ENCODE data around the gene YJEFN3.

The YJEFN3 gene

DNA sequence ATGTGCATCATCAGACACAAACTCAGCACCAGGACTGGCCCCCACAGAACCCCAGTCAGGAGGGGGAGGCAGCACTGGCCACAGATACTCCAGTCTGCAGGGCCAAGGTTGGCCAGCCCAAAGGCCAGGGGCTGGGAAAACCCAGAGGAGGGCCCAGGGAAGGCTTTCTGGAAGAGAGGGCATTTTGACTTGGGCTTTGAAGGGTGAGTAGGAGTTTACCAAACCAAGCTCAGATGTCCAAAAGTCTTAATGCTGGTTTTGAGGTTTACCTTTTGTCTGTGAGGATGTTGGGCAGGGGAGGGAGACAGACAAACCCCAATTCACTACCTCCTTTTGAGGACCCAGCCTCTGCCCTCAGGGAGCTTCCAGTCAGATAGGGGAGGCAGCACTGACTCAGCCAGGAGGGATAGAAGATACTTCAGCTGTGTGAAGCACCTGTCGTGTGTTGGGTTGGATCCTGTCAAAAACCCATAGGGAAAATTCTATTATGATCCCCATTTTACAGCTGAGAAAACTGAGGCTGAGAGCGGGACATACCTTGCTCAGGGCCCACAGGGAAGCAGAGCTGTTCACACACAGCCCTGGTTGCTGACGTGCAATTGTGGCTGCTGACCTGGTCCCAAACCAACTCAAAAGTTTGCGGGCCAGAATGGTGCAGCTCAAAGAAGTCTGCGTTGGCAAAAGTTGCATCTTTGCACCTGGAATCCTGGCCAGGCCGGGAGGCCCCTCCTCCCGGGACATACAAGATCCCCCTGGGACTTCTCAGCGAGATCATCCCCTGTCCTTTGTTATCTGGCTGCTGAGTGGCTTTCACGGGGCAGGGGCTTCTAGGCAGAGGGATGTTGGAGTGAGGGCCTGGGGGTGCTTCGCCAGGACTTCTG, 22.5 kb downstream of the YJEFN3 start:
- no peak for DNase-seq (ENCODE audit: low read depth in 2 of 3, low spot score in 2 of 3)

DNA sequence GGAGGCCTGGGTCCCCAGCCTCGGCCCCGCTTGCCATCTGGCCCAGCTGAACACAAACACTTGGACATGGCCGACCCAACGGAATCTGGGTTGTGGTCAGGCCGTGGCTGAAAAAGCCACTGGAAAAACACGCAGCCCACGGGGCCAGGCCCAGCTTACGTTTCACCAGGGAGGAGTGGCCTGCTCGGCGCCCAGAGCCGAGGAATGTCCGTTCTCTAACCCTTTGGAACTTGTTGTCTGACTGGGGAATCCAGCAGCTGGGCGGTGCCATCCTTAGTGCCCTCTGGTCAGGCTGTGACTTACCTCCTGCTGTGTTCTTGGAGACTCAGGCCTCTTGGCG, 23.1 kb downstream of the YJEFN3 start:
- no peak for DNase-seq (ENCODE audit: low read depth in 2 of 3, low spot score in 2 of 3)

DNA sequence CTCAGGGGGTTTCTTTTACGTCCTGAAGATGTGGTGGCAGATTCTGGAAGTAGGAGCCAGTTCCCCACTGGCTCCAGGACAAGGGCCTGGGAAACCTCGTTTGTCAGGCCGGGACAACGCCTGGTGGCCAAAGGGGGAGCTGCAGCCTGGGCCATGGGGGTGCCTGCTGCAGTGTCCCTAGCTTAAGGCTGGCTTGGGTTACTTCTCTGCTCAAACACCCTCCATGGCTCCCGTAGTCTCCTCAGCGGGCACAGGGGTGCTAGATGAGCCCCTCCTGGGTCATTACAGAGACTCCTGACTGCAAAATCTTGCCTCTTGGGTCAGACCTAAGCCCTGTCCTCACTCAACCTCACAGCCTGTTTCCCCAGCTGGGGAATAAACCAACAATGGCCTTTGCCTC, 24.1 kb downstream of the YJEFN3 start:
- no peak for DNase-seq (ENCODE audit: low read depth in 2 of 3, low spot score in 2 of 3)

DNA sequence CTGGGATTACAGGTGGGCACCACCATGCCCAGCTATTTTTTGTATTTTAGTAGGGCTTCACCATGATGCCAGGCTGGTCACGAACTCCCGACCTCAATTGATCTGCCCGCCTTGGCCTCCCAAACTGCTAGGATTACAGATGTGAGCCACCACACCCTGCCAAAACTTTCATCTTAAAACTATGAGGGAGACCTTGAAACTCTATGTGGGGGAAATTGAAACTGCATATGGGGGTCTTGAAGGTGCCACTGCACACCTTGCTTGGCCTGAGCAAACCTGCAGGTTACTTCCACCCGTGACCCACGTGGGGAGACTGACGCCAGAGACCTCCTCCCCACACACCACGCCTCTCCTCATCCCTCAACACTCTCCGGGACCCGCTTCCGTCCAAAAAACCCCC, 25.0 kb downstream of the YJEFN3 start:
- no peak for DNase-seq (ENCODE audit: low read depth in 2 of 3, low spot score in 2 of 3)

DNA sequence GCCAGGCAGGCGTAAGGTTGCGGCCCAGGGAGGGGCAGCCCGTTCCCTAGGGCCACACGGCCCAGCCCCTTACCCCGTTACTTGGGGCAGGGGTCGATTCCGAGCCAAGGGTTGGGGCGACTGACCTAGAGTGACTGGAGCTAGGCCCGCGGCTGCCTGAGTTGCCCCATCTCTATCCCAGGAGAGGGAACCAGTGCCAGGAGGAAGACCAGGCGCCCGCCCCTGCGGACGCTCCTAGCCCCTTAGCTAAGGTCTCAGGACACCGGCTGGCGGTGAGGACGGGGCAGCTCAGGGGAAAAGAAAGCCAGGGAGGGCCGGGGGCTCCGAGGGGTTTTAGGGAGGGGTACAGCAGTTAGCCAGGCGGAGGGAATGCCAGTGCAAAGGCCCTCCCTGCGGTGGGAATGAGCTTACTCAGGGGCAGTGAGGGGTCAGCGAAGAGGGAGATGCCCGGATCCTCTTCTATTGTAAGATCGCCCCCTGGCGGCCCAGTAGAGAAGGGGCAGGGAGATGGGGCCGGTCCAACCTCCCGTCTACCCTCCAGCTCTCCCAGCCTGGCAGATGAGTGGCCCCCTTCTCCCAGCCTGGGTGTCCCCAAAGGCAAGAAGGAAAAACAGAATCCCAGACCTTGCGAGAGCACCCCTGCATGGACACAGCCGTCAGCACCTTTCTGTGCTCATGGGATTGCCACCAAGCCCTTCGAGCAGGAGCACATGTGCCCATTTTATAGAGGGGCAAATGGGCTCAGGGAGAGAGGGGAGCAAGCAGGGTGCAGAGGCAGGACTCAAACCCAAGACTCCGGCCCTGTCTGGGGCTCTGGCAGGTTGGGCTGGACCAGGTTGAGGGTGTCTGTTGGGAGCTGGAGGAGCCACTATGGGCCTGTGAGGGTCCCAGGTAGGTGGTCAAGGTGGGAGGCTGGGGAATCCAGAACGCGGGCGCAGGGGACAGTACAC, 25.6 kb downstream of the YJEFN3 start:
- peak; percentile 39 to 69 (median 53) for DNase-seq (ENCODE audit: low read depth in 2 of 3, low spot score in 2 of 3)

DNA sequence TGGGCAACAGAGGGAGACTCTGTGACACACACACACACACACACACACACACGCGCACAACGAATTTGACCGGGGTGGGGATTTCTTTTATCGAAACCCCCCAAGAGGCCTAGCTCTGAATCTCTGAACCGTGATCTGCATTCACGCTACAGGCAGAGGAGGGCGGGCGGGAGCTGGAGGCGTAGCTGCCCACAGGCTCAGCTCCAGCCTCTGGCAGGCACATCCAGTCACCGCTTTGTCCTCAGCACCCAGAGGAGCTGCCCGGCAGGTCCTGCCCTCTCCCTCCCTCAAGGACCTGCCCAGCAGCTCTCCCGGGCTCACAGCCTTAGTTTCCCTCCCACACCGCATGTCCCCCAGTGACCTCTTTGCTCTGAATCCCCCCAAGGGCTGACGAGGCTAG, 29.3 kb downstream of the YJEFN3 start:
- no peak for DNase-seq (ENCODE audit: low read depth in 2 of 3, low spot score in 2 of 3)

DNA sequence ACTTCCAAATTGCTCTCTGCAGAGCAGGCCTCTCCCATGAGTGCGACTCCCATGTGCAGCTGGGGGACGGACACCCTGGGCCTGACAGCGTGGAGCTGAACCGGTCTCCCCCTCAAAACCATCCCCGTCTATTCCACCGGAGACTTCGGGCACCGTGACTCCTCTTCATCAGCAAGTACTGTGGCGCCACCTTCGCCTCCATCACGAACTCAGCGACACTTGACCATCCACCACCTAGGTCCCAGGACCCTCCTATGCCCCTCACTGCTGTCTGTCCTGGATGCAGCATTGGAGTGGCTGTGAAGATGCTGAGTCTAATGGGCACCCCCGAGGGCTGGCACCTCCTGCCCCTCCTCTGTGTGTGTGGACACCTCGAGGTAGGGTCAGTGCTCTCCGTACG, 29.9 kb downstream of the YJEFN3 start:
- DNase-seq (ENCODE audit: low read depth in 2 of 3, low spot score in 2 of 3): no peak

DNA sequence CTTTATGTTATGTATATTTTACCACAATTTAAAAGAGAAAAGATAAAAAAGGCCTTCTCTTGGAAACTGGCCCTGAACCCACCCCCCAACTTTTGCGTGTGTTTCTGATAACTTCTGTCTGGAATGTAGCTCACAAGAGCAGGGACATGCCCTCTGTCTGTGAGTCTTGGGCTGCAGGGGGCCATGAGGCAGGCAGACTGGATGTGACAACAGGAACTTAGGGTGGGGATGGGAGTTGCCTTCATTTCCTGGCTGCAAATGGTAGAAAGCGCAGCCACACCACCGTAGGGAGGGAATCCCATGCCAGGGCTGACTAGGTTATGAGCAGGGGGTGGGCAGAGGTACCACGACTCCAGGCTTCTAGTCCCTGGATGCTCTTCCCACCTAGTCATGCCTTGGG, 31.2 kb downstream of the YJEFN3 start:
- no peak for DNase-seq (ENCODE audit: low read depth in 2 of 3, low spot score in 2 of 3)

DNA sequence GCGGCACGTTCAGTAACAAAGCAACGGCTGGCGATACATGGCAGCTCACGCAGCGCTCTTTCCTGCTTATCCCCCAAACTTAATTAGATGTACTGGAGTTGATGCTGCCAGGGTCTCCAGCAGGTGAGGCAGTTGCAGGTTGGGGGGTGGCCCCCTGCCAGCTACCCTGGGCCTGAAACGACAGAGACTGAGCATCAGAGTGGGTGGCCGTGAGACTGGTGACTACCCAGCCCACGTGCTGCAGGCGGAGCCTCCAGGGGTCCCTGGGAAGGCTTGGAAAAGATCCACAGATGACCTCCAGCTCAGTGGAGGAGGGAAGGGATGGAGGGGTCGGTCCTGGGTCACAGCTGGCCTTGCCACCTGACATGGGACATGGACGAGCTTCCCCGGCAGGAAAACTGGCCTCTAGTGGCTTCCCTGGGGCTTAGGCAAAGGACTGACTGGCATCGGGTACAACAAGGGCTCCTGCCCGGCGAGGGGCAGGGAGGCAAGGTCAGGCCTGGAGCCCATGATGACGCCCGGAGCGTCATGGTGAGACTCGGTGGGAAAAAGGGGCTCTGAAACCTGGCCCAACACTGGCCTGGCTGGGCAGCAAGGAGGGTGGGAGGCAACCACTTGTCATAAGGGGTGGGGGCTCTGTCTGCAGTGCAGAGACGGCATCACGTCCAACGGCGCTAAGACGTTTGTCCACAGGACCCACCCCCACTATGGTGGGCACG, 33.4 kb downstream of the YJEFN3 start:
- no peak for DNase-seq (ENCODE audit: low read depth in 2 of 3, low spot score in 2 of 3)

DNA sequence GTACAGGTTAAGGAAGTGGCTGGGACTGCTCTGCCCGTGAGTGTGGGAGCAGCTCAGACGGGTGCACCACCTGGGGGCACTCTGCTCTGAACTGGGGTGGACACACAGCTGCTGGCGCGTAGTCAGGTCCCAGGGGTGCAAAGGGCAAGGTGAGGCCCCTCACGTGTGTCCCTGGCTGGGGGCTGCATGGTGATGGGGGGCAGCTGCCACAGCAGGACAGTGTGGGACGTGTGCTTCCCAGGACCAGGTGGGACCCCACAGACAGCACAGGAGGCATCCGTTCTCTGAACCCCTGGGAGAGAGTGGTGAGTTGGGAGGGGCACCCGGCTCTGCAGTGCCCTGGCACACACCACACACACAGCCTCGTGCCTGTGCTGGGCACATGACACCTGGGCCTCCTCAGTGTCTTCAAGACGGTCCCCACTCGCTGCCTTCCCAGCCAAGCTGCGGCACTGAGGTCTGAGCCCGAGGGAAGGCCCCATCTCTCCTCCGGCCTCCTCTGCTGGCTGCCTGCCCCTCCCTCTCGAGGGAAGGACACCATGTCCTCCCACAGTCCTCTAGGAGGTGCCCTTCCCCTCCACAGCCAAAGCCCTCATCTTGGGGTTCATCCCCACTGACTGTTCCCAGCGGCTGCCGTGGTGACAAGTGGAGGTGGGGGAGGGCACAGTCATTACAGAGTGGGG, 34.1 kb downstream of the YJEFN3 start:
- DNase-seq (ENCODE audit: low read depth in 2 of 3, low spot score in 2 of 3): no peak

DNA sequence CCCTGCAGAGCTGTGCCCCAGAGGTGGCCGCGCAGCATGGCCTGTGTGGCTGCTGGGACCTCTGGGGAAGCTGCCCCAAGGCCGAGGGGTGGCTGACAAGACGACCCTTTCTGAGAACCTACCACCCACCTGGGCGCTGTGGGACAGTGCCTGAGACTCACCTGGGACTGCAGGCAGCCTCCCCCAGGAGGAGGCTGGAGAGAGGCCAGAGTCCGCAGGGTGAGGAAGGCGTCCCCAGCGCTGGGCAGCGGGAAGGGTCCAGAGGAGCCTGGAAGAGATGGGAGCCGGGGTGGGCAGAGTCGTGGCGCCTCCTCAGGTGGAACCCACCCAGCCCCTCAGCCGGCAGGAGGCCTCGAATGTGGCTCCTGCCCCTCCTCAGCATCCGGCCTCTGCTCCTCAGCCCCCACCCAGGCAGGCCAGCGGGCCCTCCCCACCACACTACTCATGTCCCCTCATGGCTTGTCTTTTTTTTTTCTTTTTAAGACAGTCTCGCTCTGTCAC, 34.7 kb downstream of the YJEFN3 start:
- DNase-seq (ENCODE audit: low read depth in 2 of 3, low spot score in 2 of 3): no peak

DNA sequence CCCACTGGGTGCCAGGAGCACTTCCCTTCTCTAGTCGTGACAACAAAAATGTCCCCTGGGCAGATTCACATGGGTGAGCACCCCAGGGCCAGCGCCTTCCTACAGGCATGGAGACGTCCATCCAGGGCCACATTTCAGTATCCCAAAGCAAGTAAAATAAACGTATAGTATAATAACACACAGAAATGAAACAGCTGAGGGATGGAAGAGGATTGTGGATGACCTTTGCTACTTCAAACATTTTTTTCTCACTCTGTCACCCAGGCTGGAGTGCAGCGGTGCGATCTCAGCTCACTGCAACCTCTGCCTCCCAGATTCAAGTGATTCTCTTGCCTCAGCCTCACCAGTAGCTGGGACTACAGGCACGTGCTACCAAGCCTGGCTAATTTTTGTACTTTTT, 37.6 kb downstream of the YJEFN3 start:
- no peak for DNase-seq (ENCODE audit: low read depth in 2 of 3, low spot score in 2 of 3)

DNA sequence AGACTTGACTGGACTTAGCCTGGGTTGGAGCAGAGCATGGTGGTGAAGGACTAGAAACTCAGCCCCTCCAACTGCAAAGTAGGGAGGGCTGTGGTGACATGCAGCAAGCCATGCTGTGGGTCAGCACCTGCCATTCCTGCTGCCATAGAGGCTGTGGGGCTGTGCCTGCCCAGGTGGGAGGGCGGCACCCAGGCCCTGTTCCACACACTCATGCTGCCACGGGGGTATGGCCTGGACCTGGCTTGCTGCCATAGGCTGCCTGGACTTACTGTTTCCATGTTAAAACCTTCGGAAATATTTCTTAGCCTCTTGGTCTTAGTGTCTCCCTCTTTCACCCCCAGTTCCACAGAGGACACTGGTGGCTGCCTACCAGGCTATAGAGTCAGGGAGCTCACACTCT, 38.7 kb downstream of the YJEFN3 start:
- no peak for DNase-seq (ENCODE audit: low read depth in 2 of 3, low spot score in 2 of 3)

DNA sequence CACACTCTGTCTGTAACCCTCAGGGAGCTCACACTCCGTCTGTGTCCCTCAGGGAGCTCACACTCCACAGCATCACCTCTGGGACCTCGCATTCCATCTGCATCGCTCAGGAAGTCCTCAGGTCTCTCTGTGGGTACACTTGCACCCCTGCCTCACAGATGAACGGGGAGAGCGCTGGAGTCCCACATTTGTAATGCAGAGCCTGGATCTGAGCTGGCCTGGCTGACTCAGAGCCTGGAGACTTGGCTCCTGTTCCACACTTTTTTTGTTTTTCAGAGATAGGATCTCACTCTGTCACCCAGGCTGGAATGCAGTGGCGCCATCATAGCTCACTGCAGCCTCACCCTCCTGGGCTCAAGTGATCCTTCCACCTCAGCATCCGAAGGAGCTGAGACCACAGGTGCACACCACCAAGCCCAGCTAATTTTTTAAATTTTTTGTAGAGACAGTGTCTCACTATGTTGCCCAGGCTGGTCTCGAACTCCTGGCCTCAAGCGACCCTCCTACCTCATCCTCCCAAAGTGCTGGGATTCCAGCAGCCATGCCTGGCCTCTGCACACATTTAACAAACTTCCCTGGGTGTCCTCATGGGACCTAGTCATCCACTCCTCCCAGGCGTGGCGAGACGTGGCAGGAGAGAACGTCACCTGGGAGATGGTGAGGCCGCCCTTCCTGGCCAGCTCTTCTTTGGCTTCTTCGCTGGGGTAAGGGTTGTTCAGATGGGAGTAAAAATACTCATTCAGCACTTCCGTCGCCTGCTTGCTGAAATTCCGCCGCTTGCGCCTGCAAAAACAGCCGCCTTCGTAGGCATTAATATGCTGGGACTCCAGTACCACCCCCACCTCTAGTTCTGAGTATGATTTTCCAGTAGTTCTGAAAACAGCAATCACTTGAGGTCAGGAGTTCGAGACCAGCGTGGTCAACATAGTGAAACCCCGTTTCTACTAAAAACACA, 40.4 kb downstream of the YJEFN3 start:
- DNase-seq (ENCODE audit: low read depth in 2 of 3, low spot score in 2 of 3): no peak

DNA sequence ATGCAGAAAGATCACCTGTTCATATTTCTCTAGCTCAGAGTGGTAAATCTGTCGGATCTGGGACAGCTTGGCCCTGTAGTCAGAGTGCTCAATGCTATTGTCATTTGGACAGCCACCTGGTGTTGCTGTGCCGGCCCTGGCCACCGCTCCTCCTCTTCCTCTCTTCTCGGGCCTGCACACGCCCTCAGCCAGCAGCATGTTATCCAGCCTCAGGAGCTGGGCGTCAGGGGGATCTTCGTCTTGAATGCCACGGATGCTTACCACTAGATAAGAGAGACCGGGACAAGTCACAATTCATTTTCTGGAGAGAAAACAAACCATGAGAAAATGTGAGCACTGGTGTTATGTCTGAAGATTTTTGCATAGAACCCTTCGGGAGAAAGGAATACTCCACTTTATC, 41.9 kb downstream of the YJEFN3 start:
- DNase-seq (ENCODE audit: low read depth in 2 of 3, low spot score in 2 of 3): no peak

DNA sequence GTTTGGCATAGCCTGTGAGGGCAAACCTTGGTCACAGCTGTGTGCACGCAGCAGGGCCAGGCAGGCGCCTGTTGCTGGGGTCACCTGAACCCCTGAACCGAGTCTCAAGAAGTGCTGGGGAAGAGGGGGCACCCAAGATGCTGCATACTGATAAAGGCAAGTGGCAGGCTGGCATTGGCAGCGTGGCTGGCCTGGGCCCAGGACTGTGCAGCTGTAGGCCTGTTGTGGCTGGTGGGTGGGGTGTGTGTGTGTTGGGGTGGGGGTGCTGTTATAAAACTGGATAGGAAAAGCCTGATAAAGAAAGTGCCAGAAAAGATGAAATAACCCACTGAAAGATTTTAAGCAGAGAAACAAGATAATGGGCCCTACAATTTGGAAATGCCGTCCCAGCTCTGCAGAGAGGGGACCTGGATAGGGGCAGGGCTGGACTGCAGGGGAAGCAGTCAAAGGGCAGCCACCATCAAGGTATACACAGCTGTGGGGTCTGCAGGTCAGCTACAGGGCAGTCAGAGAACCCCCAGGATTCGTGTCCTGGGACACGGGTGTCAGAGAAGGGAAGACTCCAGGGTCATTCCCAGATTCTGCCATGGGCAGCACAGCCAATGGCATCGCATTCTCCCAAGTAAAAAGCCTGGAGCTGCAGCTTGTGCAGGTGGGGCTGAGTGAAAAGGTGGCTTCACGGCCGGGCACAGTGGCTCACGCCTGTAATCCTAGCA, 42.5 kb downstream of the YJEFN3 start:
- DNase-seq (ENCODE audit: low read depth in 2 of 3, low spot score in 2 of 3): no peak

DNA sequence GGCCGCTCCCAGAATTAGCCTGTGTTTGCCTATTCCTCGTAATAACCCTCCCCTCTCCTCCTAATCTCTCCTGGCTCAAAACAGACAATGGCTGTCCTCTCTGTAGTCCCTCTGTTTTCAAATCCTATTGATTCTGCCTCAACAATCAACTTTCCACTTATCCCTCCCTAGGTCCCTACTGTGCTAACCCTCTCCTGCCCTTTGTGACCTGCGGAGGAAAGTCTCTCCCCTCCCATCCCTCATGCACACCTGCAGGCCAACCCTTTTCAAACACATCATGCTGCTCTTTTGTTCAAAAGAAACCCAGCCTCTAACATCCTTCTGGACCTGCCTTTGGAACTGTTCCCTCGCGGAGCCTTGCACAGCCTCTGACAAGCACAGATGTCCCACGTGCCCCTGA, 46.7 kb downstream of the YJEFN3 start:
- no peak for DNase-seq (ENCODE audit: low read depth in 2 of 3, low spot score in 2 of 3)

DNA sequence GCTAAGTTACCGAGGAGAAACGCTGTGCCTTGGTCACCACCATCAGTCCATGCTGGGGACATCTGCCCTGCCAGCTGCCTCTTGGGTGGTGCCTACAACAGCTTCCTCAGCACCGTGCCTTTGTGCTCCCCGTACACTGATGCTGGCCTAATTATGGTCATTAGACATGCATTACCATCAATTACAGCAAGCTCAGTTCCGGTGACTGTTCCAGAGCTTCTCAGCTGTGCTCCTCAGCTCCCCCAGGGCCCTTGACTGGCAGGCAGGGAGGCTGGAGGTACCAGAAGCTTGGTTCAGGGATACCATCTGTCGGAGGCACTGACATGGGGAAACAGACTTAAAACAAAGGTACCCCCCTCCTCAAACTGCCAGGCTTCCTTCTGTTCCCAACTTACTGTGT, 49.5 kb downstream of the YJEFN3 start:
- no peak for DNase-seq (ENCODE audit: low read depth in 2 of 3, low spot score in 2 of 3)

All from activated CD8-positive, alpha-beta memory T cell treated with anti-CD3 and anti-CD28 coated beads for 48 hours (primary cell).